CD4-positive, alpha-beta T cell treated with Interferon alpha-2 for 1 hour (primary cell): ENCODE results near the gene DIS3L2.
"Not testable (repeated sequence)": the region's sequence is repeated elsewhere in the genome, so short reads cannot be mapped to it uniquely, and the experiment has no call there.

ENCODE experiments used
- DNase-seq, 2 donors: peaks; one replicate each; pipeline ENCODE4 v3.0.0-alpha.2; 2020 to 2022

Gene DIS3L2

GRCh38 chr2:232363064-232363783 is 401.7 kb downstream of the DIS3L2 start:
- not testable (repeated sequence) for DNase-seq

- peak; percentile 9 to 47 for DNase-seq
These were observed 402.5 kb downstream of the DIS3L2 start for GRCh38 chr2:232363784-232364615.

- not testable (repeated sequence) for DNase-seq
These were observed 403.5 kb downstream of the DIS3L2 start for GRCh38 chr2:232364806-232365594.

- peak in 1 of 2 donors; percentile 15 for DNase-seq
These were observed 404.3 kb downstream of the DIS3L2 start for GRCh38 chr2:232365621-232366321.

- not testable (repeated sequence) for DNase-seq
These were observed 404.9 kb downstream of the DIS3L2 start for GRCh38 chr2:232366461-232366860.

- DNase-seq: no peak
These were observed 405.5 kb downstream of the DIS3L2 start for GRCh38 chr2:232367016-232367415.

- no peak for DNase-seq
These were observed 406.2 kb downstream of the DIS3L2 start for GRCh38 chr2:232367591-232368233.

- no peak for DNase-seq
These were observed 406.8 kb downstream of the DIS3L2 start for GRCh38 chr2:232368311-232368731.

- no peak for DNase-seq
These were observed 407.8 kb downstream of the DIS3L2 start for GRCh38 chr2:232369126-232369951.

GRCh38 chr2:232370007-232370406 is 408.5 kb downstream of the DIS3L2 start:
- not testable (repeated sequence) for DNase-seq

GRCh38 chr2:232372231-232373208 is 411.0 kb downstream of the DIS3L2 start:
- no peak for DNase-seq

- DNase-seq: no peak
These were observed 412.8 kb downstream of the DIS3L2 start for GRCh38 chr2:232374356-232374755.

GRCh38 chr2:232375164-232375563 is 413.7 kb downstream of the DIS3L2 start:
- DNase-seq: no peak

GRCh38 chr2:232376260-232376659 is 414.7 kb downstream of the DIS3L2 start:
- no peak for DNase-seq

GRCh38 chr2:232376713-232377112 is 415.2 kb downstream of the DIS3L2 start:
- DNase-seq: no peak

GRCh38 chr2:232377319-232377718 is 415.8 kb downstream of the DIS3L2 start:
- DNase-seq: no peak

- no peak for DNase-seq
These were observed 416.6 kb downstream of the DIS3L2 start for GRCh38 chr2:232377841-232378734.

- DNase-seq: not testable (repeated sequence)
These were observed 417.2 kb downstream of the DIS3L2 start, which contains the start of gene ALPP for GRCh38 chr2:232378735-232379151. Gene ALPP, plus strand, starts transcription at chr2:232378751. Its CDS starts 52 bp downstream, at chr2:232378803.
